ENCODE data around the gene AMH.

The AMH gene

GRCh38 chr19:2235381-2236063 is 13.6 kb upstream of the AMH start:
- no peak for DNase-seq (ENCODE audit: low read depth)

DNA sequence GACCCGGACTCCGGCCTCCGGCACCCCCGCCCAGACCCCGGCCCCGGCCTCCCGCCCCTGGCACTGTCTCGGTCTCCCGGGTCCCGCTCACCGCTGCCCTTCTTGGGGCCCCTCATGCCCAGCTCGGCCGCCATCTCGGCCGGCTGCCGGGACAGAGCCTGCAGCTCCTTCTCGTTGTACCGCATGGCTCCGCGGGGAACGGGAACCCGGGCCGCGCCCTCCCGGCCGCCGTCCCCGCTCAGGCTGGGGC is 13.1 kb upstream of the AMH start:
- DNase-seq (ENCODE audit: low read depth), result no peak

- DNase-seq (ENCODE audit: low read depth), result peak; percentile 96
Observed at GRCh38 chr19:2236314-2237050, 12.6 kb upstream of the AMH start, which contains the start of the genes PLEKHJ1 and SF3A2. Gene PLEKHJ1 (minus strand): TSS chr19:2236329. CDS start chr19:2236248, 81 bp downstream. Gene SF3A2 (plus strand): TSS chr19:2236824. CDS start chr19:2243419, 6,595 bp downstream.

GRCh38 chr19:2237051-2237868 is 11.9 kb upstream of the AMH start:
- no peak for DNase-seq (ENCODE audit: low read depth)

DNA sequence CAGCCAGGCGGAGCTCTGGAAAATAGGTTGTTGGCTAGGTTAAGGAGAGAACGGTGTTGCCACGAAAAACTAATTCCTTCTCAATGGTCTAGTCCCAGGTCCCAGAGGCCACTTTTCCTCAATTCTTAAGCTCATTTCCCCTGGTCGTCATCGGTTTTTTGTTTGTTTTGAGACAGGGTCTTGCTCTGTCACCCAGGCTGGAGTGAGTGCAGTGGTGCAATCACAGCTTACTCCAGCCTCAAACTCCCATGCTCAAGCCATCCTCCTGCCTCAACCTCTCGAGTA is 11.3 kb upstream of the AMH start:
- no peak for DNase-seq (ENCODE audit: low read depth)

GRCh38 chr19:2239173-2239572 is 9.9 kb upstream of the AMH start:
- DNase-seq (ENCODE audit: low read depth), result no peak

DNA sequence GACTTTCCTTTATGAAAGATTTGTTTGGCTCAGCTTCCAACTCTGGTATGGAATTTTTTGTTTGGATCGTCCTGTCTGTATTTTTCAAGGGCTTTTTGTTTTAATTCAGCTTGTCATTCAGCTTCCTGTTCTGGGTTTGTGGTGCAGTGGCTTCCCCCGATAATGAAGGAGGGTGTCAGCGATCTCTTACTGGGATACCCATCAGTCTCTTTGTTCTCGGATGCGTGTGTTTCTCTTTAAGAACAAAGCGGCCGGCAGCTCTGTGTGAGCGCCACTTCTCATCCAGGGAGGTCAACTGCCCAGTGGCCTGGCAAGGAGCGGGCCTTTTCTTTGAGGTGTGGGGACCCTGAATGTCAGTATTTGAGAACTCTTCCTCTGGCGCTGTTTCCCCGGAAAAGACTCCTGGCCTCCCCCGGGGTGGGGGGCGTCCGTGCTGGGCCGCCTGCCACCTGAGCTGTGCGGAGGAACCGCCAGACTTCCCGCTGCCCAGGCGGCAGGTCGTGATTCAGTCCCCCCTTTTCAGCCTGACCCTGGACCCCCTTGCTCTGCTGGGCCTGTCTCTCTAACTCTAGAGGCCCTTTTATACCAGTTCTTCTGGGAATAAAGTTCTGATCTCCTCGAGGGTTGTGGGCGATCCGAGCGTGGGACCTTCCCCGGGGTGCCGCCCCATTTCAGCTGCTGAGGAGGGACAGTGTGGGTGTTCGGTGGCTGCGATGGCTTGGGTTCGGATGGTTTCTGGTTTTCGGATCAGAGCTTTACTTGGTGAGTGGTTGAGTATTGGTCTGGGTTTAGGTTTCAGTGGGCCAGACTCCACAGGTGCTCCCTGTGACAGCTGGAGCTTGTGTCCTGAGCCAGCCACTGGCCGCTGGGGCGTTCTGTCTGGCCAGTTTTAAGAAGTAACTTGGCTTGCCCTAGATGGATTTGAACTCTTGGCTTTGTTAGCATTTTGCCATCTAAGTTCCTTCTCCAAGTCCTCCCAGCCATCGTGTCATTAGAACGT is 9.1 kb upstream of the AMH start:
- no peak for DNase-seq (ENCODE audit: low read depth)

- DNase-seq (ENCODE audit: low read depth), result no peak
Observed at GRCh38 chr19:2240881-2241760, 8.0 kb upstream of the AMH start.

DNA sequence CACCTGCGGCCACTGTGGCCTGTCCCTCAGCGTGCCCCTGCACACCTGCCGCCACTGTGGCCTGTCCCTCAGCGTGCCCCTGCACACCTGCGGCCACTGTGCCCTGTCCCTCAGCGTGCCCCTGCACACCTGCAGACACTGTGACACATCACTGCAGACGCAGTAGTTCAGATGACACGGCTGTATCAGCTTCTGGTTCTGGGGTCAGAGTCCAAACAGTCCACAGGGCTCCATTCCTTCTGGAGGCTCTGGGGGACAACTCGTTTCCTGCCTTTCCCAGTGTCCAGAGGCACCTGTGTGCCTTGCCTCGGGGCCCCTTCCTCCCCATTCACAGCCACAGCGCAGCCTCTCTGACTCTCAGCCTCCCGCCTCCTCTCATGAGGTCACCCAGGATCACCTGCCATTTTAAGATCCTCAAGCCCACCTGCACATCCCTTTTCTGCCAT is 7.0 kb upstream of the AMH start:
- DNase-seq (ENCODE audit: low read depth), result no peak

DNA sequence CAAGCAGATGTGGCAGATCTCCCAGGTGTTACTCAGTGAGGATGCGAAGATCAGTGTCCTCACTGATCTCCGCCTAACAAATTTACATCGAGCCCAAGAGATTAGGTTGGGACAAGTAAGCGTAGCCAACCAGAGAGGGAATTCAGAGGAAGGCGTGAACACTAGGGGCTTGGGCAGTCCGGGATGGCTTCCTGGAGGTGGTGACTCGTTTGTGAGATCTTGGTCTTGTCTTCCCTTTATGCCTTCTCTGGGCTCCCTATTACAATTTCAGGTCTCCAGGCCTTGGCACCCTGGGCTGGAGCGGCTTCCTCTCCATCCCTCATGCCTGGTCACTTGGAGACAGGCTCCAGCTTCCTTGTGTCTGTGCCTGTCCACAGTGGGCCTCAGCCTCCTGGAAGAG is 6.3 kb upstream of the AMH start:
- DNase-seq (ENCODE audit: low read depth), result no peak

- no peak for DNase-seq (ENCODE audit: low read depth)
Observed at GRCh38 chr19:2243274-2244124, 5.6 kb upstream of the AMH start.

GRCh38 chr19:2244125-2244411 is 5.1 kb upstream of the AMH start:
- no peak for DNase-seq (ENCODE audit: low read depth)

DNA sequence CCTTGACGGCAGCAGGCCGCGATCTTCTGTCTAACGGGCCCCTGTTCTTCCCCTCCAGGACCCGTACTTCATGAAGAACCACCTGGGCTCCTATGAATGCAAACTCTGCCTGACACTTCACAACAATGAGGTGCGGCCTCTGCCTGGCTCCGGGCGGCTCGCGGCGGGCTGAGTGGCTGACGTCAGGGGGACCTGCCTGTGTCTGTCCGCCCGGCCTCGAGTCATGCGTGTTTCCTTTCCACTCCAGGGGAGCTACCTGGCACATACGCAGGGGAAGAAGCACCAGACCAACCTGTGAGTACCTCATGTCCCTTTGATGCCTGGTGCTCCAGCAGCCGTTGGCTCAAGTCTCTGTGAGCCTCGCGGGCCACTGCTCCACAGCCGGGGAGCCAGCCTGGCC is 4.6 kb upstream of the AMH start:
- DNase-seq (ENCODE audit: low read depth), result no peak

DNA sequence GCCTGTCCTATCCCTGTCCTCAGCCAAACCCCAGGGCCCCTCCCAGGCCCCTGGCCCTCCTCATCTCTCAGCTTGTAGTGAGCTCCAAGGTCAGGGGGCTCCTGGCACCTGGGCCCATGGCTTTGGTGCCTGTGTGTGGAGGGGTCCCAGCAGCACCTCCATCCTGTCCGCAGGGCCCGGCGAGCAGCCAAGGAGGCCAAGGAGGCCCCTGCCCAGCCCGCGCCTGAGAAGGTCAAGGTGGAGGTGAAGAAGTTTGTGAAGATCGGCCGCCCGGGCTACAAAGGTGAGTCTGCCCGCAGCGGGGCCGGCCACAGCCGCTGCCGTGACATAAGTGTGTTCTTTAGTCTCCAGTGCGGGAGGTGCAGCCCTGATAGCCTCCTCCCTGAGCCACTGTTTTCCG is 3.9 kb upstream of the AMH start:
- DNase-seq (ENCODE audit: low read depth), result no peak

- DNase-seq (ENCODE audit: low read depth), result no peak
Observed at GRCh38 chr19:2246014-2246620, 3.0 kb upstream of the AMH start.

GRCh38 chr19:2246801-2247361 is 2.2 kb upstream of the AMH start:
- DNase-seq (ENCODE audit: low read depth), result no peak

- DNase-seq (ENCODE audit: low read depth), result no peak
Observed at GRCh38 chr19:2247433-2248101, 1.6 kb upstream of the AMH start.

- no peak for DNase-seq (ENCODE audit: low read depth)
Observed at GRCh38 chr19:2248136-2249009, 750 bp upstream of the AMH start.
